ENCODE data around the gene ABCB1. TPM values are rescaled to one million over a fixed set of nuclear protein-coding genes. Genes with fewer than 3 reads are reported as not detected.
A peak's percentile ranks its signal among the peaks of the same experiment; 100 is the strongest.

The ABCB1 gene
- total and polyA plus RNA-seq, 2 of the 13 experiments (the other 11 are each of a cell fraction or from before 2014, with no cell fraction given), result 42.8 to 52.6 TPM

- no peak for TF ChIP-seq AKNA (CRISPR knock-in tag; IDR thresholded peaks at IDR 0.05; ENCODE audit: borderline replicate concordance)
- no peak for TF ChIP-seq POLR2AphosphoS5 (IDR thresholded peaks at IDR 0.05; ENCODE audit: low read depth, low read length)
- no peak for TF ChIP-seq KDM4B (CRISPR knock-in tag; IDR thresholded peaks at IDR 0.05)
- no peak for TF ChIP-seq RAD51 (IDR thresholded peaks at IDR 0.05; ENCODE audit: borderline replicate concordance)
- no peak for TF ChIP-seq ZNF770 (CRISPR knock-in tag; IDR thresholded peaks at IDR 0.05)
- no peak for TF ChIP-seq ZNF180 (CRISPR knock-in tag; IDR thresholded peaks at IDR 0.05; ENCODE audit: borderline replicate concordance, low read depth)
- TF ChIP-seq CBX1 (IDR thresholded peaks at IDR 0.05; ENCODE audit: low read depth), result no peak
- TF ChIP-seq FOXK2 (IDR thresholded peaks at IDR 0.05), result no peak
- no peak for TF ChIP-seq ZNF737 (CRISPR knock-in tag; IDR thresholded peaks at IDR 0.05; ENCODE audit: borderline replicate concordance)
- TF ChIP-seq FOXA3 (CRISPR knock-in tag; IDR thresholded peaks at IDR 0.05), result peak; percentile 88
- no peak for TF ChIP-seq CBFB (CRISPR knock-in tag; IDR thresholded peaks at IDR 0.05)
- TF ChIP-seq ZNF615 (CRISPR knock-in tag; IDR thresholded peaks at IDR 0.05; ENCODE audit: borderline replicate concordance), result no peak
- no peak for TF ChIP-seq MYNN (CRISPR knock-in tag; IDR thresholded peaks at IDR 0.05; ENCODE audit: low read depth)
- TF ChIP-seq ZNF780A (CRISPR knock-in tag; IDR thresholded peaks at IDR 0.05), result no peak
- no peak for TF ChIP-seq ZNF569 (CRISPR knock-in tag; IDR thresholded peaks at IDR 0.05; ENCODE audit: borderline replicate concordance)
- TF ChIP-seq STAT6 (CRISPR knock-in tag; IDR thresholded peaks at IDR 0.05; ENCODE audit: borderline replicate concordance), result no peak
- TF ChIP-seq ZBTB14 (CRISPR knock-in tag; IDR thresholded peaks at IDR 0.05), result no peak
- no peak for TF ChIP-seq NFIB (CRISPR knock-in tag; IDR thresholded peaks at IDR 0.05; ENCODE audit: borderline replicate concordance)
- peak; percentile 84 for TF ChIP-seq FOXO1 (CRISPR knock-in tag; IDR thresholded peaks at IDR 0.05)
These were observed 52.4 kb downstream of the ABCB1 start (continued) for GRCh38 chr7:87548123-87548919.
